Posterior vena cava (tissue), 2 donors: Measurements from ENCODE around the gene CANT1. TPM values are rescaled to one million over a fixed set of nuclear protein-coding genes. Genes with fewer than 3 reads are reported as not detected.

Source experiments
- DNase-seq: peaks from one replicate; pipeline ENCODE4 v3.0.0-alpha.2; 2020; ENCODE audit warnings: low spot score
- intact Hi-C, 2 donors: fragments of 100-400 bp; cut with DNase I; formaldehyde crosslinking; loops; one replicate each; pipeline versions ENCODE4 v1.14.1 to v1.14.2; 2022 to 2023
- total RNA-seq, 2 donors: library from RNA; stranded (reverse); fragmentation: NEBNext Ultra II Directional; extraction: Animal tissue kit (Norgen Biotek cat#: 25700); gene quantifications; one replicate each; pipeline ENCODE4 v1.2.1, GENCODE V29; 2021
- donor health status: DM: yes; HTN: yes; CAD: no.
- donor health status: DM: yes; HTN: yes; CAD: no.

The CANT1 gene
- total RNA-seq, 2 donors from 2014 or later, result 29.5 to 34.7 TPM

- intact Hi-C loops, result no loop called here
- peak; percentile 75 for DNase-seq
These were observed 8.2 kb downstream of the CANT1 start for GRCh38 chr17:79001190-79002020.

GRCh38 chr17:79000396-79001189 is 9.0 kb downstream of the CANT1 start:
- intact Hi-C loops, result no loop called here
- DNase-seq, result peak; percentile 75

DNA sequence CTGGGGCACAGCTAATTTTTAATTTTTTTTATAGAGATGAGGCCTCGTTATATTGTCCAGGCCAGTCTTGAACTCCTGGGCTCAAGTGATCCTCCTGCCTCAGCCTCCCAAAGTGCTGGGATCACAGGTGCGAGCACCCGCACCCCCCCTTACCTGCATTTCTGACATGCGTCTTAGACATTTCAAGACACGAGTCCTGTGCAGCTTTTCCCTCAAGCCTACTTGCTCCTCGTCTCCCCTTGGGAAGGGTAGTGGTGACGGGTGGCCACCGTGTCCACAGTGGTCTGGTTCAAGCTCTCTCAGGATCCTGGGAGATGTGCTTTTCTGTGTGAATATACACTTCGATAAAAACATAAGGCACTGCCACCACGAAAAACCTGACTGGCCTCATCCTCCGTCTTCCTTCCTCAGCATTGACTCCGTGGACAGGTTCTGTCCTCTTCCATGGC is 9.6 kb downstream of the CANT1 start:
- DNase-seq, result no peak

GRCh38 chr17:78999056-78999768 is 10.4 kb downstream of the CANT1 start:
- DNase-seq, result peak; percentile 53
- intact Hi-C loops, result no loop called here

More for the DNA sequence above, 9.6 kb downstream of the CANT1 start:
- intact Hi-C loops, result no loop called here

DNA sequence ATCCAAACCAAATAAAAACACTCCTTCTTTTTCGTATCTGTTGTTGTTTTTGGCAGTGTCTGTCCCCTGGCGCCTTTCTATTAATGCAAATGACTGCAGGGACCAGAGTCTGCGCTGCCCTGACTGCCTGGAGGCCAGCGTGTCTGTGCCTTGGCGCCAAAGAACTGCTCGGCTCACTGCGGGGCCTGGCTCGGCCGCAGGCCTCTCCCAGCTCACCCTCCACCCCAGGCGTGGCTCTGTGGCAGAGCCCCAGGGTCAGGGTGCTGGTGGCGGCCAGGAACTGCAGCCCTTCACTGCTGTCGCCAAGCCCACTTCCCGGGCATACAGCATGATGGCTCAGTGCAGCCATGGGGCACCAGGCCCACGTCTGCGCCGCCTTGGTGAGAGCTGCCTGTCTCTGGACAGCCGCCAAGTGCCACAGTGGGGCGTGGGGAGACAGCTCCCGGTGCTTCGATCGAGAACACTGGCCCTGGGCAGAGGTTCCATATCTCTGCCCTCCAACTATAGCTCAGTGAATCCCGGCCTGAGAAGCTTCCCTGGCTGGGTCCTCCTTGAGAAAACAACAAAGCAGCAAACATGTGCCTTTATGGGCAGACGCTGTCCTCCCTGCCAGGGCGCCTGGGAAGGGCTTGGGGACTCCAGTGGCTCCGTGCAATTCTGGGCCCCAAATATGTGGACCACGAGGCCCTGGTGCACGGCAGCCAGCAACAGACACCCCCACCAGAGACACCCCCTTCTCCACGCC is 11.1 kb downstream of the CANT1 start:
- intact Hi-C loops, result no loop called here
- peak; percentile 86 for DNase-seq

DNA sequence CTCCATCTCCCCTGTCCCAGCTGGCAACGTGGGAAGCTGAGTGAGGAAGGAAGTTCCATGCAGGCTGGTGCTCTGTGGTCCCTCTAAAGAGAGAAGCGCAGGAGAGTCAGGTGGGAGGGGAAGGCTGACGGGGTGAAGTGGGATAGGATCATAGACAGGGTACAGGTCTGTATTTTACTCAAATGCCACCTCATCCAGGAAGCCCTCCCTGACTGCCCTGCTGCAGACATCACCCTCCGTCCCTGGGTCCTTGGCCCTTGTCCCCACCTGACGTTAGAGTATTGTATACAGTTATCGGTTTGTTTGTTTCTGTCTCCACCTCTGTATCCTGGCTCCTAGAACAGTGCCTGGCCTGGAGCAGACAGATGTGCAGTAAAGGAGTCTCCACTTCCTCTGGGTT is 11.7 kb downstream of the CANT1 start:
- peak; percentile 55 for DNase-seq
- intact Hi-C loops, result no loop called here

DNA sequence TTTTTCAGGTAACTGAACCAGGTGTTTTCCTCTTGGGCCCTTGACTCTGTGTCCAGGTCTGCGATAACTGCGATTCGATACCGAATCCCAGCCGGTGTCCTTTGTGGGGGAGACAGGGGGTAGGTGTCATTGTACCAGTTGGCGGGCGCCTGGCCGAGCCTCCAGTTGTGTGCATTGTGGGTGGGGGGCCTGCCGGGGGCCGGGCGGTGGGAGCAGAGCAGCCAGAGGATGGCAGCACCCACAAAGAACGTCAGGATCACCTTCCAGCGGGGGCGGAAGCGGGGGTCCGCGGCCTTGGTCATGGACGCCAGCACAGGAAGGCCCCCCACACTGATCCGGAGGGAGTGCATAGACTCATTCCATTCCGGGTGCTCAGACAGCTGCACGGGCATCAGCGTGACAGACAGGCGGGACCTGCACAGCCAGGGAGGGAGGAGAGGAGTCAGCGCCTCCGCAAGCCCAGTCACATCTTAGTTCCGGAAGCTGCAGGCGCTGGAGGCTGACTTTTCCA is 12.3 kb downstream of the CANT1 start:
- intact Hi-C loops, result no loop called here
- DNase-seq, result peak; percentile 68

DNA sequence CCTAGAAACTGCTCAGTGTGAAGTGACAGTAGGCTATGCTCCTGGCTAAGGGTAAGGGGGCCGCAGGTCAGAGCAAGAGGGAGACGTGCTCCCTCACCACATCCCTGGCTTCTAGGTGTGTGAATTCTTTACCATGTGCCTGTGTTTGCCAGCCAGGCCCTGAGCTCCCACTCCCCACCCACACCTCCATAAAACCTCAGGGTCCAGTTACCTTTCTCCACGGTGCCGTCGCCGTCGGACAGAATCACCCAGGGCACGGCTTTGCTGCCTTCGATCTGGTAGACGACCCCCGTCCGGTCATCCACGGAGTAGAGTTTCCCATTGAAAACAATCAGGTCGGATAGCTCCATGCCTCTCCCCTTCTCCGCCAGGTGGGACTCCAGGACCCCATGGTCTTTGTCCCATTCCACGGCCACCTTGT is 12.8 kb downstream of the CANT1 start:
- intact Hi-C loops, result no loop called here
- peak; percentile 64 for DNase-seq

DNA sequence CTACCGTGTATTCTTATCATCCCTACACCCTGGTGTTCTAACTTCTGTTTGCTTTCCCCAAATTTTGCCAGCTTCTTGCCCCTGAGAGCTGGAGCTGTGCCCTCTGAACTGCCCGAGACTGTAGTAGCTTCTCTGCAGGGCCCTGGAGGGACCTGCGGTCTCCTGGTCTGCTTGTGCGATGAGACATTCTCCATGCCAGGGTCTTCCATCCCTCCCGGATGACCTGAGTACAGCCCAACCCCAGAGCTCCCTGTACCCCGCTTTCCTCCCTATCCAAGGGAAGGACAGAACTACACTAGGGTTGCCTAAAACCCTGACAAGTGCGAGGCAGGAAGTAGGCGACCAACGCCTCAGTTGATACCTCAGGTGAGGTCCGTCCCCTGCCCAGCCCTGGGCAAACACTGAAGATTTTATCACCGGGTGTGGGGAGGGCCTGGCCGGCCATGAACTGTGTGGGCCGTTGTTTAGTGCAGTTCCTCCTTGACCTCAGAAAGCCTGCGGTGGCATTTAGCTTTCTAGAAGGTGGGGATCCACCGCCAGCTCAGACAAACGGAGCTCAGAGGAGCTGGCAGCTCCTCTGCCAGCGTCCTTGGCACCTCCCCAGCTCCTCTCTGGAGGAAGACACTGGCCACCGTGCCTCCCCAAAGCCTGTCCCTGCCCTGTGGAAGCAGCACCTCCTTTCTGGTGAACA is 13.7 kb downstream of the CANT1 start:
- peak; percentile 79 for DNase-seq
- intact Hi-C loops, result no loop called here

- DNase-seq, result peak; percentile 76
- intact Hi-C loops, result no loop called here
These were observed 14.4 kb downstream of the CANT1 start for GRCh38 chr17:78995022-78995760.

DNA sequence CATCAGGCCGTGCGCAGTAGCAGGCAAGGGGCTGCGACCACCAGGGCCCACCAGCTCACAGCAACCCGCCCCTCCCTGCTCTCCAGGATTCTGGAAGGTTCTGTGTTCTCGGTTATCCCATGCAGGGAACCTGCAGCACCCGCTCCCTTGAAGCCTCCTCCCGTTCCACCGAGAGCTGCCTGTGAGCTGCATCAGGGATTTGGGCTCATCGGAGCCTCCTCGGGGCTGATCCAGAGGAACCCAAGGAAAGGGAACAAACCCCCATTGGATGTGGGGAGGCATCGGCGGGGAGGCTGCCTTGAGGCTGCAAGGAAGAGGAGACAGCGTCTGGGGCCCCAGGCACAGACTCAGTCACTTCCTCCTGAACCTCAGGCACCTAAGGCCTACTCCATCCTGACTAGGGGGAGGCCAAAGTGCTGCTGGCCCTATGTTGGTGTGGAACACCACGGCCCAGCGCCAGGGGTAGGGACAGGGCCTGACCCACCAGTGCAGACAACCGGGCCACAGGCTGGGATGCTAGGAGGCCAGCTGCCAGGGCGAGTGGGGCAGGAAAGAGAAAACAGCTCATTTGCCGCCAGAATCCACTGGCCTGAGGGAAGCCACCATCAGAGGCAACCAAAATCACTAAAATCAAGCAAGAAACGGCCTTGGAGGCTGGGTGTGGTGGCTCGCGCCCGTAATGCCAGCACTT is 15.4 kb downstream of the CANT1 start:
- peak; percentile 79 for DNase-seq
- intact Hi-C loops, result no loop called here

- peak; percentile 78 for DNase-seq
- intact Hi-C loops, result no loop called here
These were observed 16.2 kb downstream of the CANT1 start for GRCh38 chr17:78993241-78993956.

GRCh38 chr17:78992542-78993212 is 16.9 kb downstream of the CANT1 start:
- intact Hi-C loops, result no loop called here
- DNase-seq, result no peak

- DNase-seq, result peak; percentile 72
- intact Hi-C loops, result no loop called here
These were observed 17.5 kb downstream of the CANT1 start for GRCh38 chr17:78991906-78992532.

DNA sequence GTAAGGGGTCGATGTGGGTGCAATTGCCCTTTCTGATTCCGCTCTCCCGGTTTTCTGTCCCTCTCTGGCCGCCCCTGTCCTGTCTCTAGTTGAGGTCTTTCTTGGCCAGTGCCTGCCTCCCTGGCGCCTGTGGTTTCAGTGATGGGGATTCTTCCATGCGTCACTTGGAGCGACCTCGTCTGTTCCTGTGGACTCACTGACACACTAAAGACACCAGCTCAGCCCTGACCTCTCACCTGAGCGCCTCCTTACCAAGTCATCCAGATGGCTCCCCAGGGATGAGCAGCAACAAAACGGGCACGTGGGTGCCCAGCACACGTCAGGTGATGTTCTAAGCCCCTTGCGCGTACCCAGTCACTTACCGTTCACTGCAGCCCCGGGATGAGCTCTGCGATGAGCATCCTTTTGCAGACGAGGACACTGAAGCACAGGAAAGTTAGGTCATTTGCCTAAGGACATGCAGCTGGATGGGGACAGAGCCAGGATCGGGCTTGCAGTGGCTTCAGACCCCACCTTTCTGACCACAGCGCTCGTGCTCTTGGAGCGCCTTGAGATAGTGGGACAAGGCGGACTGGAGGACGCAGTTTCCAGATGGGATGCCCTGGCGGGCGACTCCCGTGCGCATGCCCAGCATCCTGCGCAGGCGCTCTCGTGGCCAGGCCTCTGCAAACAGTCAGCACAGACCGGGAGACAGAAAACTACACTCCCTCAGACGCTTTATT is 18.4 kb downstream of the CANT1 start:
- peak; percentile 76 for DNase-seq
- intact Hi-C loops, result no loop called here
